NCI-H460 (cell line): ENCODE results near the gene ROR2. TPM values are rescaled to one million over a fixed set of nuclear protein-coding genes. Genes with fewer than 3 reads are reported as not detected.

Experiments
- DNase-seq: peaks from one replicate; pipeline ENCODE4 v3.0.0-alpha.2; 2016; ENCODE audit warnings: low read depth; ENCODE audit errors: extremely low read depth
- total RNA-seq: library from RNA; depleted of rRNA; stranded (reverse); fragments of >200 nt; shearing (Covaris generic); gene quantifications from 2 replicates; pipeline ENCODE4 v1.2.3, GENCODE V29; 2014

The ROR2 gene
- total RNA-seq, 1 experiment from 2014 or later: 0.10 TPM

- no peak for DNase-seq
Measured at GRCh38 chr9:91729558-91729842, 220.5 kb downstream of the ROR2 start.

- DNase-seq: no peak
Measured at GRCh38 chr9:91727972-91728371, 222.1 kb downstream of the ROR2 start.

DNA sequence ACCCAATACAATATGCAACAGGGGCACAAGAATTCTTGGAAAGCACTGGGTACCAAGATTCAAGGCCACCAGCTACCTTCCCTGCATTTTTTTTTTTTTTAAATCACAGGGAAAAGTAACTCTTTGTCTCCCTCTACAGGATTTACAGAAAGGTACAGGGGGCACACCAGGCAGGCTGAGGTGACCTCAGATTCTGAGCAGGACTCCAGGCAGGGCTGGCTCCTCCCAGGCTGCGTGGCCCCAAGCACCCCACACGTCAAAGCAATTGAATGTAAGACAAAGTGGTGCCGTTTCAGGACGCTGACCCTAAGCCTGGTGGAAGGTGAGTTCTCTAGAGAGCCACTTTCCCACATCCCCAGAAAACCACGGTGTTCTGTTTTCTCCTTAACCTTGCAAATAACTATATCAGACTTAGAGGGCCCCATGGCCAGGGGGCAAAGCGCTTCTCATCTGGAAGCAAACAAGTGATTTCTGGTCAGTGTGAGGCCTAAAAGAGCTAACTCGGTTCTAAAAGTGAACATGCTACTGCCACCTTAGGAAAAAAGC is 222.6 kb downstream of the ROR2 start:
- peak; percentile 52 for DNase-seq

DNA sequence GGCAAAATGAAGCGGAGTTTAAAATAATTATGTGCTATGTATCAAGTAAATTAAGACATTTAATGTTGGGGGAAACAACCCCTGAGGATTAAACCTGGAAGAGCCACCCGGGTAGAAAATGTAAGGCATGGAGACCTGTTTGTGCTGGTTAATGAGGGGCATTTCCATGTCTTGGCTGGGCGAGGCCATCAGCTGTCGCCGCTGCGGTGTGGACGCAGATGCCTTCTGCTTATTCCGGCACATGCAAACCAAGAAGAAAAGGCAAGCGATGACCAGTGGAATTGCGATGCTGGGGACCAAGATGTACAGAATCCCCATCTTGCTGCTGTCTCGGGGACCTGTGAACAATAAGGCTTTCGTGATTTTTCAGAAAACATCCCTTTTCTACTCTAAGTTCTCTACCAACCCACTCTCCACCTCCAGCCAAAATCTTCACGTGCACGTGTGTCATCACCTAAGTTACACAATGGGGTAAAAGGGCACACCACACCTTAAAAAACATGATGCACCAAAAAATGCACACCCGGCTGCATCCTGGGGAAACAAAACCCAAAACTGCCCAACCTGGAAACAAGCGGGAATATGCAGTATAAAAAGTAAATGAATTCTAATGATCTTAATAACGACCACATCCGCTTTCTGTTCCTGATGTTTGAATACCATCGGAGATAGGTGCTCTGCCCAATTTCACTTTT is 223.5 kb downstream of the ROR2 start:
- DNase-seq: no peak

- no peak for DNase-seq
Measured at GRCh38 chr9:91725651-91726050, 224.4 kb downstream of the ROR2 start.

GRCh38 chr9:91724609-91725505 is 225.2 kb downstream of the ROR2 start:
- no peak for DNase-seq

DNA sequence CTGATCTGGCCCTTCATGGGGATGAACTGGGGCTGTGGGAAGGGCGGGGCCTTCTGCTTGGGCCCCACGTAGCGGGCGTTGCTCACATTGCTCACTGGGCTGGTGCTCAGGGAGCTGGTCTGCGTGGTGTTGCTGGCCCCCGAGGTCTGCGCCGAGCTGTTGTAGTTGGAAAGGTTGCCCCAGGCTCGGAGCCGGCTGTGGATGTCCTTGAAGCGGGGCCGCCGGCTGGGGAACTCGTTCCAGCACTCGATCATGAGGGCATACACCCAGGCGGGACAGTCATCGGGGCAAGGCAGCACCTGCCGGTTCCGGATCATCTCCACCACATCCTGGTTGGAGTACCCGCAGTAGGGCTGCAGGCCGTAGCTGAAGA is 226.0 kb downstream of the ROR2 start:
- no peak for DNase-seq

DNA sequence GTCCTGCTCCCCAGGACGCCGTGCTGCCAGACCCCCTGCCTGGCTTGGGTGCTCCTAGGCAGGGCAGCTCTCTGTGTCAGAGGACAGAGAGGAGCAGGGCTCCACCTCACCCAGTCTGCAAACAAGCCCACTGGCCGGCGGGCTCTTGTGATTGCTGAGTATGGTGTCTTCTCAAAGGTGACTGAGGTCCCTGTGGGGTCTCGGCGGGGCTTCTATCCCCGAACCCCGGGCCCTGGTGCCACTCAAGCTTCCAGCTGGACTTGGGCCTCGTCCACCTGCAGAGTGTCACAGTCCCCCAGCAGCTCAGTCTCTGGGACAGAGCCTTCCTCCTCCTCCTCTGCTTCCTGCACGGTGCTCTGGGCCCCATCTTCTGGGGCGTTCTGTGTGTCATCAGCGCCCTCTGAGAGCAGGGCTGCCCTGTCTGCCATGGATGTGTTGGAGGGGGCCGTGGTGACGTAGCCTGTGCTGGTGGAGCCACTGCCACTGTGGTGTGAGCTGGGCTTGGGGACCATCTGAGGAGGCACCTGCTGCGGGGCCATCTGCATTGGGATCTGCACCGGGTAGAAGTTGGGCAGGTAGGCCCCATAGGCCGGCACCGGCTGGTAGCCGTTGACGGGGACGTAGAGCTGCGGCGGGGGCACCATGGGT is 226.5 kb downstream of the ROR2 start:
- no peak for DNase-seq

DNA sequence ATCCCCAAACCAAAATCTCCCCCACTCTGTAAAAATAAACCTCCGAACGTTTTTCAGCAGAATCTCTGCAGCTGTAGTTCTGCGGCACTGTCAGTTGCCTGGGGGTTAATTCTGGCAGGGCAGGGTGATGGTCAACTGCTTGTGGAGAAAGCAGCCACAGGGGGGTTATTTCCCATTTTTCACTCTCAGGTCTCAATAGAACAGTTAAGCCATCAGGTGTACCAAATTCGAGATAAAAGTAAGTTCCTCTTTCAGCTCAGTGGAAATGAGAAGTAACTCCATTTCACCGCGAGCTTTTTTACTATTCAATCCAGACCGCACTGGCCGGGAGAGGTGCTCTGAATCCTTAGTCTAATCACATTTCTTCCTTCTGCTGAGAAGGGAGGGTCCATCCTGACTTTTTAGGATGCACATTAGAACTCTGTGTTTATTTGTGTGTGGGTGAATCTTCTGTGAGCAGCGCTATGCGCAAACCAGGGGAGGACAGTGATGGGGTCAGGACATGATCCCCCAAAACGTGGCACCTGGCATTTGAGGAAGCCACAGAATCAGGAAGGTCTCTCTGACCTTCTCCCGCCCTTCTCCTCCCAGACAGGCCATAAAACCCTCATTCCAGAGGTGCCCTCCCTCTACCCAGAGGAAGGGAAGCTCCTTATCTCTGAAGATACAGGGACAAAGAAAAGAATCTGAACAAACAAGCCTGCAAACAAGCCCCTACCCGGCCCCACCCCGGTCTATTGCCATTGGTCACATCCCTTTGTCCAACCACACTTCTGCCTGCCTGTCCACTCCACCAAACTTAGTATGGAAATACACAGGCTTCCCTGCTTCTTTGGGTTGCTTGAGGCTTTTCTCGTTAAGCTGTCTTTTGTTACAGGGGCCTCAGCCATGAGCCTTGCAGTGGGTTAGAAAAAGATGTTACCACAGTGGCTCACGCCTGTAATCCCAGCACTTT is 229.0 kb downstream of the ROR2 start:
- no peak for DNase-seq

DNA sequence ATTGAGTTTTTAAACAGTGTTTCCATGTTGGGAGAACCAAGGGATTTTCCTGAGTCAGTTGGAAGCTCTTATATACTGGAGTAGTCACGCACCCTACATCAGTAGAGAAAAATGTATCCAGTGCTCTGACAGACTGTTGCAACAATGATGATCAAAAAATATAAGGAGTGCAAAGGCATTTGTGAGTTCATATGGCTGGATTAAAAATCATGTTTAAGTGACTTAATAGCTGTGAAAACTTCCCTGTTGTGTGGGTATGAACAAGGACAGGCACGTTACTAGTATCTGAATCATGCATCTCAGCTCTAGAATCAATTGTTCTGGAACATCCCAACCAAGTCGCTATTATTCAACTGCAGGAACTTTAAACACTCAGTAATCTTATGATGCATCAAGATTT is 229.7 kb downstream of the ROR2 start:
- DNase-seq: no peak

GRCh38 chr9:91718071-91718470 is 232.0 kb downstream of the ROR2 start:
- no peak for DNase-seq

DNA sequence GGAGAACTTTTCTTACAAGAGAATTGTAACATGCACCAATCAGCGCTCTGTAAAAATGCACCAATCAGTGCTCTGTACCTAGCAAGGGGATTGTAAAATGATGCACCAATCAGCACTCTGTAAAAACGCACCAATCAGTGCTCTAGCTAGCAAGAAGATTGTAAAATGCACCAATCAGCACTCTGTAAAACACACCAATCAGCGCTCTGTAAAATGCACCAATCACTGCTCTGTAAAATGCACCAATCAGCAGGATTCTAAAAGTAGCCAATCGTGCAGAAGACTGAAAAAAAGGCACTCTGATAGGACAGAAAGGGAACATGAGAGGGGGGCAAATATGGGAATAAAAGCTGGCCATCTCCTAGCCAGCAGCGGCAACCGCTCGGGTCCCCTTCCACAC is 233.2 kb downstream of the ROR2 start:
- no peak for DNase-seq

DNA sequence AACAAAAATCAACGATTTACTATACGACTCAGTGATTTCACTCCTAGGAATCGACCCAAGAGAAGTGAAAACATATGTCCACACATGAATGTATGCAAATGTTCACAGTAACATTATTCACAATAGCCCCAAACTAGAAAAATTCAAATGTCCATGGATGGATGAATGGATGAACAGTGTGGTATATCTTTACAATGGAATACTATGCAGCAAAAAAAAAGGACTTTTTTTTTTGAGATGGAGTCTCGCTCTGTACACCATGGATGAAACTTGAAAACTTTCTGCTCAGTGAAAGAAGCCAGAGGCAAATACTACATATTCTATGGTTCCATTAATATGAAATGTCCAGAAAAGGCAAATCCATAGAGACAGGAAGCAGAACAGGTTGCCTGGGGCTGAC is 233.8 kb downstream of the ROR2 start:
- no peak for DNase-seq

DNA sequence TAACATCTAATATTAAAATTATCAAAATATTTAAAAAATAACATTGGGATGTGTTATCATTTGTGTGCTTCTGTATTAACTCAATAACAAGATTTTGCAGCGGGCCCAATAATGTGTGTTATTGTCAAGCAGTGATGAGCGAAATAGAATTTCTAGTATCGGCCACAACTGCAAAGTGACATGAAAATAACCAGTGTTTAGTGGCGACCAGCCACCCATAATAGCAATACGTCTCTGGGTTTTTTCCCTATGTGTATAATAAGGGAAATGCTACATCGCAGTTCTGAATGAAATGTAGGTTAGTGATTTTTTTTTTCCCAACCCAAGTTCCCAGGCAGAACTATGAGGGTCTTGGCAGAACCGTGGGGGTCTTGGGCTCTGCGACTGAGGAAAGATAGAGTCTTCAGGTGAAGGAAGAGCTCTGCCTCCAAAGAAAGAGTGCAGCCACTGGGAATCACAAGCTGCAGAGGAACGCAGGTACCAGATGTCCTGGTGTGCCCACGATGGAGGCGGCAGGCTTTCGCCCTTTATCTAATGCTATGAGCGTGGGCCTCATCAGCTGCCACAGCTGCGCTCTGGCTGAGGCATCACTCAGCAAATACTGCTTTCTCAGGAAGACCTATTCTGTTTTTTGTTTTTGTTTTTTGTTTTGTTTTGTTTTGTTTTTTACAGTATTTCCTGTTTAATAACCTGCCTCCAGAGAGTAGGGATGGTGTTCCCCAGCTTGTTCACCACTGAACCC is 235.0 kb downstream of the ROR2 start:
- no peak for DNase-seq

DNA sequence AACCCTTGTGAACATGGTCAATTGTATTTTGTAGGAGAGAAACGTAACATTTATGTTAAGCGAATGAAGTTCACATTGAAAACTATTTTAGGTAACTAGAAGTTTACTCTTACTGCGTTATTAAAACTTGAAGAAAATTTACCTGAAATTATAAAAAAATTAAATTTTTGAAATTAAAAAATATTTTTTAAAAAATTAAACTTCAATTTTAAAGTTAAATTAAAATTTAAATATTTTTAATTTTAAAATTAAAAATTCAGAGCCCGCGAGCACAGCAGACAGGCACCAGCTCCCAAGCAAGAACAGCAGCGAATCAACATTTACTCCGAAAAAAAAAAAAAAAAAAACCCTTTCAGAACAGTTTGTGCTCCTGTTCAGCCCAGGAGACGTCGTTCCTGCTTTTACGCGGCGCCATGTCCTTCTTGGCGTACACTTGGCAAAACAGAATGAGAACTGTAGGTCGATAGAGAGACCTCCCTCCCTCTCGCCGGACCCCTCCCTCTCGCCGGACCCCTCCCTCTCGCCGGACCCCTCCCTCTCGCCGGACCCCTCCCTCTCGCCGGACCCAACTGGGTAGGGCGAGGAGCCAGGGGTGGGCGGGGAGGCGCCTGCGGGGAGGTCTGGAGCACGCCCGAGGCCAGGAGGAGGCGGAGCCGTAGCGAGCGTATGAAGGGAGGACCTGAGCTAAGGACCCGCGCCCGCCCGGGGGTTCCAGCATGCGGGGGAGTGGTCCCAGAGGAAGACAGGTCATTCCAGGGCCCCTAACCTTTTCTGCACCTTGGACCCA is 235.8 kb downstream of the ROR2 start:
- peak; percentile 20 for DNase-seq

DNA sequence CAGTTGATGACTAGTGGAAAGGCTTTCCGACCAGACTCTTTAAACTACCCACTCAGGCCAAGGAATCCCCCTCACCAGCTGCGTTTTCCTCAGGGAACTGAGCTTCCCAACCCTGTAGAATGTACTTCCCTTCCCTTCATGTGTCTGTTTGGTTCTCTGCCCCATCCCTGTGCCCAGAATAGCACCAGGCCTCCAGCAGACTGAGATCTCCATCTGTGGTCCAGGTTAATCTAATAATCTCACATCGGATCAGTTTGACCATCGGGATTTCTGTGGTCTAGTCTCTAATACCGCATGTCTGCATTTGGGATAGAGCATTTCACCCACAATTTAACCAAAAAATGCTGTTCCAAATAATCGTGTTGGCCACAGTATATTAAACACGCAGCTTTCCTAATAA is 237.2 kb downstream of the ROR2 start:
- no peak for DNase-seq

- no peak for DNase-seq
Measured at GRCh38 chr9:91711755-91712601, 238.1 kb downstream of the ROR2 start.

DNA sequence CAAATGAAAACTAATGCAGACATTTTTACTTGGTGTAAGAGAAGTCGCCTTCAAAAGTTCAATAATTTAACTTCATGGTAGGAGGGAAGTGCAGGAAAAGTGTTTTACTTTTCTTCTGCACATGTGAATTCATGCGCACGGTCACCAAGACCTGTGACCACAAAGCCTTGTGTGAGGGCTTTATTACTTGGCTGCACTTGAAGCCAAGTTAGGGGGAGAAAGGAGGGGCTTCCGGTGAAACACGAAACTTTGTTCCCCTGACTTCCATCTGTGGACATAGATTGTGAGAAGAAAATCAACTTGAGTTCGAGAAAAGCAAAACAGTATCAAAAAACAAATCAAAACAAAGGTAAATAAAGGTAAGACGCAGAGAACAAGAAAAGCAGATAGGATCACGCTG is 239.9 kb downstream of the ROR2 start:
- DNase-seq: no peak
